ENCODE results near the gene ELMO2.

Gene ELMO2

GRCh38 chr20:46330072-46330763 lies 76.2 kb downstream of the ELMO2 start:
- Histone ChIP-seq H3K27me3 (ENCODE audit: insufficient read depth, low read length, poor library complexity) (no peaks in the 10 kb centered on the region), H3K4me3 (ENCODE audit: low read length) (no peak overlapping the region), H3K79me2 (ENCODE audit: control insufficient read depth, insufficient read depth, low read length) (no peaks in the 10 kb centered on the region), H3K23ac (ENCODE audit: low read length) (no peak overlapping the region), H4K8ac (ENCODE audit: low read depth, low read length) (no peak overlapping the region), H3K27ac (ENCODE audit: low read depth, low read length) (no peak overlapping the region), H2AK5ac (ENCODE audit: low read length) (no peak overlapping the region), H3K4me1 (ENCODE audit: control insufficient read depth, low read depth, low read length) (no peaks in the 10 kb centered on the region), H3K4me2 (ENCODE audit: low read length) (no peak overlapping the region), H3K18ac (ENCODE audit: low read length) (no peak overlapping the region), H3K79me1 (ENCODE audit: low read length) (no peaks in the 10 kb centered on the region), H3K36me3 (ENCODE audit: control insufficient read depth, insufficient read depth, low read length) (no peaks in the 10 kb centered on the region), H4K5ac (ENCODE audit: low read length) (no peak overlapping the region), H2BK120ac (ENCODE audit: low read depth, low read length) (no peak overlapping the region), H2BK15ac (replicated peaks; ENCODE audit: low read depth) (no peak overlapping the region), H2BK5ac (ENCODE audit: low read length) (no peak overlapping the region), H3K4ac (ENCODE audit: low read depth, low read length) (no peak overlapping the region), H3K56ac (ENCODE audit: low read length) (no peak overlapping the region), H3K9ac (ENCODE audit: low read length) (no peak overlapping the region)
- DNase-seq: no peak
- WGBS (ENCODE audit: extremely low coverage, insufficient coverage, low lambda C conversion rate): no CpG with 5 or more reads among the region's 13 CpGs

- Histone ChIP-seq H4K8ac (ENCODE audit: low read depth, low read length) (no peak overlapping the region), H4K5ac (ENCODE audit: low read length) (no peak overlapping the region), H3K4me2 (ENCODE audit: low read length) (no peak overlapping the region), H3K27ac (ENCODE audit: low read depth, low read length) (no peak overlapping the region), H2AK5ac (ENCODE audit: low read length) (no peak overlapping the region), H2BK5ac (ENCODE audit: low read length) (no peak overlapping the region), H3K4me1 (ENCODE audit: control insufficient read depth, low read depth, low read length) (no peaks in the 10 kb centered on the region), H2BK120ac (ENCODE audit: low read depth, low read length) (no peak overlapping the region), H3K79me2 (ENCODE audit: control insufficient read depth, insufficient read depth, low read length) (no peaks in the 10 kb centered on the region), H3K79me1 (ENCODE audit: low read length) (no peaks in the 10 kb centered on the region), H3K56ac (ENCODE audit: low read length) (no peak overlapping the region), H3K4ac (ENCODE audit: low read depth, low read length) (no peak overlapping the region), H3K18ac (ENCODE audit: low read length) (no peak overlapping the region), H3K27me3 (ENCODE audit: insufficient read depth, low read length, poor library complexity) (no peaks in the 10 kb centered on the region), H3K23ac (ENCODE audit: low read length) (no peak overlapping the region), H3K4me3 (ENCODE audit: low read length) (no peak overlapping the region), H3K36me3 (ENCODE audit: control insufficient read depth, insufficient read depth, low read length) (no peaks in the 10 kb centered on the region), H2BK15ac (replicated peaks; ENCODE audit: low read depth) (no peak overlapping the region), H3K9ac (ENCODE audit: low read length) (no peak overlapping the region)
- no peak for DNase-seq
- WGBS (ENCODE audit: extremely low coverage, insufficient coverage, low lambda C conversion rate): no CpG with 5 or more reads among the region's 16 CpGs
Observed at GRCh38 chr20:46328200-46328882, 78.1 kb downstream of the ELMO2 start.

GRCh38 chr20:46327557-46327956 lies 78.9 kb downstream of the ELMO2 start:
- no CpG with 5 or more reads among the region's 6 CpGs for WGBS (ENCODE audit: extremely low coverage, insufficient coverage, low lambda C conversion rate)
- H3K27ac ChIP-seq (ENCODE audit: low read depth, low read length): no peak overlapping the region
- H4K8ac ChIP-seq (ENCODE audit: low read depth, low read length): no peak overlapping the region
- no peak overlapping the region for H2AK5ac ChIP-seq (ENCODE audit: low read length)
- no peaks in the 10 kb centered on the region for H3K27me3 ChIP-seq (ENCODE audit: insufficient read depth, low read length, poor library complexity)
- H3K4me2 ChIP-seq (ENCODE audit: low read length): no peak overlapping the region
- H3K36me3 ChIP-seq (ENCODE audit: control insufficient read depth, insufficient read depth, low read length): no peaks in the 10 kb centered on the region
- H3K4me1 ChIP-seq (ENCODE audit: control insufficient read depth, low read depth, low read length): no peaks in the 10 kb centered on the region
- H3K4ac ChIP-seq (ENCODE audit: low read depth, low read length): no peak overlapping the region
- no peak overlapping the region for H2BK15ac ChIP-seq (replicated peaks; ENCODE audit: low read depth)
- no peaks in the 10 kb centered on the region for H3K79me2 ChIP-seq (ENCODE audit: control insufficient read depth, insufficient read depth, low read length)
- H3K18ac ChIP-seq (ENCODE audit: low read length): no peak overlapping the region
- no peaks in the 10 kb centered on the region for H3K79me1 ChIP-seq (ENCODE audit: low read length)
- DNase-seq: no peak
- no peak overlapping the region for H3K23ac ChIP-seq (ENCODE audit: low read length)
- no peak overlapping the region for H3K56ac ChIP-seq (ENCODE audit: low read length)
- H4K5ac ChIP-seq (ENCODE audit: low read length): no peak overlapping the region
- H3K4me3 ChIP-seq (ENCODE audit: low read length): no peak overlapping the region
- no peak overlapping the region for H3K9ac ChIP-seq (ENCODE audit: low read length)
- no peak overlapping the region for H2BK120ac ChIP-seq (ENCODE audit: low read depth, low read length)
- H2BK5ac ChIP-seq (ENCODE audit: low read length): no peak overlapping the region

- no peaks in the 10 kb centered on the region for H3K36me3 ChIP-seq (ENCODE audit: control insufficient read depth, insufficient read depth, low read length)
- no CpG with 5 or more reads among the region's 1 CpG for WGBS (ENCODE audit: extremely low coverage, insufficient coverage, low lambda C conversion rate)
- H3K27me3 ChIP-seq (ENCODE audit: insufficient read depth, low read length, poor library complexity): no peaks in the 10 kb centered on the region
- H3K4me3 ChIP-seq (ENCODE audit: low read length): no peak overlapping the region
- no peak overlapping the region for H2BK120ac ChIP-seq (ENCODE audit: low read depth, low read length)
- H3K9ac ChIP-seq (ENCODE audit: low read length): no peak overlapping the region
- no peak overlapping the region for H3K4ac ChIP-seq (ENCODE audit: low read depth, low read length)
- no peak overlapping the region for H3K56ac ChIP-seq (ENCODE audit: low read length)
- H3K79me1 ChIP-seq (ENCODE audit: low read length): no peaks in the 10 kb centered on the region
- no peak overlapping the region for H2AK5ac ChIP-seq (ENCODE audit: low read length)
- no peak for DNase-seq
- H3K79me2 ChIP-seq (ENCODE audit: control insufficient read depth, insufficient read depth, low read length): no peaks in the 10 kb centered on the region
- H2BK15ac ChIP-seq (replicated peaks; ENCODE audit: low read depth): no peak overlapping the region
- no peak overlapping the region for H3K23ac ChIP-seq (ENCODE audit: low read length)
- no peak overlapping the region for H4K8ac ChIP-seq (ENCODE audit: low read depth, low read length)
- H3K27ac ChIP-seq (ENCODE audit: low read depth, low read length): no peak overlapping the region
- no peak overlapping the region for H4K5ac ChIP-seq (ENCODE audit: low read length)
- H3K4me1 ChIP-seq (ENCODE audit: control insufficient read depth, low read depth, low read length): no peaks in the 10 kb centered on the region
- H3K4me2 ChIP-seq (ENCODE audit: low read length): no peak overlapping the region
- no peak overlapping the region for H2BK5ac ChIP-seq (ENCODE audit: low read length)
- no peak overlapping the region for H3K18ac ChIP-seq (ENCODE audit: low read length)
Observed at GRCh38 chr20:46325789-46326188, 80.6 kb downstream of the ELMO2 start.

GRCh38 chr20:46324960-46325703 lies 81.3 kb downstream of the ELMO2 start:
- H3K4ac ChIP-seq (ENCODE audit: low read depth, low read length): no peak overlapping the region
- H3K56ac ChIP-seq (ENCODE audit: low read length): no peak overlapping the region
- H3K36me3 ChIP-seq (ENCODE audit: control insufficient read depth, insufficient read depth, low read length): no peaks in the 10 kb centered on the region
- H3K27ac ChIP-seq (ENCODE audit: low read depth, low read length): no peak overlapping the region
- WGBS (ENCODE audit: extremely low coverage, insufficient coverage, low lambda C conversion rate): no CpG with 5 or more reads among the region's 6 CpGs
- no peak overlapping the region for H3K4me2 ChIP-seq (ENCODE audit: low read length)
- H3K23ac ChIP-seq (ENCODE audit: low read length): no peak overlapping the region
- no peaks in the 10 kb centered on the region for H3K4me1 ChIP-seq (ENCODE audit: control insufficient read depth, low read depth, low read length)
- H3K18ac ChIP-seq (ENCODE audit: low read length): no peak overlapping the region
- H2AK5ac ChIP-seq (ENCODE audit: low read length): no peak overlapping the region
- no peaks in the 10 kb centered on the region for H3K79me2 ChIP-seq (ENCODE audit: control insufficient read depth, insufficient read depth, low read length)
- no peak overlapping the region for H2BK5ac ChIP-seq (ENCODE audit: low read length)
- no peak overlapping the region for H4K5ac ChIP-seq (ENCODE audit: low read length)
- no peak overlapping the region for H2BK15ac ChIP-seq (replicated peaks; ENCODE audit: low read depth)
- peak; percentile 66 for DNase-seq
- H2BK120ac ChIP-seq (ENCODE audit: low read depth, low read length): no peak overlapping the region
- no peak overlapping the region for H3K9ac ChIP-seq (ENCODE audit: low read length)
- H3K27me3 ChIP-seq (ENCODE audit: insufficient read depth, low read length, poor library complexity): no peaks in the 10 kb centered on the region
- H3K79me1 ChIP-seq (ENCODE audit: low read length): no peaks in the 10 kb centered on the region
- H3K4me3 ChIP-seq (ENCODE audit: low read length): no peak overlapping the region
- no peak overlapping the region for H4K8ac ChIP-seq (ENCODE audit: low read depth, low read length)
